IMR-90 (cell line): ENCODE results near the gene SRPK1. TPM values are rescaled to one million over a fixed set of nuclear protein-coding genes. Genes with fewer than 3 reads are reported as not detected.

Experiments used
- ATAC-seq: fragments of 200-7000 bp; cut with Tn5 transposase; 2 replicates; pipeline ENCODE4 v1.9.1; 2020; ENCODE audit warnings: low read depth, mild to moderate bottlenecking, moderate library complexity
- BruUV-seq: library from RNA; stranded (reverse); fragments of 400-500 nt; replicated peaks from 2 replicates; lab custom pipeline; 2021; lab: Mats Ljungman, UMichigan
- CTCF ChIA-PET: fragments of 300-600 bp; formaldehyde crosslinking; extraction: SDS; loops from one replicate; lab custom pipeline; 2021; ENCODE audit warnings: antibody characterized with exemption; lab: Yijun Ruan, JAX
- POLR2A ChIA-PET: fragments of 300-600 bp; sonication (Branson Sonifier 250); formaldehyde crosslinking; loops from one replicate; lab custom pipeline; 2022; ENCODE audit warnings: antibody characterized with exemption; ENCODE audit not compliant: unreplicated experiment; lab: Charles Lee
- DNase-seq: peaks from one replicate; pipeline ENCODE4 v3.0.0; 2013
- H2AFZ ChIP-seq: replicated peaks from 2 replicates; pipeline ENCODE3; 2013; ENCODE audit warnings: low read length, mild to moderate bottlenecking; ENCODE audit not compliant: poor library complexity
- H2AK5ac ChIP-seq: 2 replicates; pipeline ENCODE4 v1.6.1; 2013; ENCODE audit warnings: low read depth, low read length, inconsistent platforms
- H2AK9ac ChIP-seq: replicated peaks from 2 replicates; pipeline ENCODE3; 2013; ENCODE audit warnings: mild to moderate bottlenecking, low read depth, low read length, moderate library complexity; ENCODE audit not compliant: poor library complexity
- H2BK120ac ChIP-seq: 2 replicates; pipeline ENCODE4 v1.6.1; 2013; ENCODE audit warnings: low read depth, low read length, inconsistent platforms
- H2BK15ac ChIP-seq: 3 replicates; pipeline ENCODE4 v1.6.1; 2013; ENCODE audit warnings: low read depth, low read length, inconsistent platforms
- H2BK20ac ChIP-seq: 2 replicates; pipeline ENCODE4 v1.6.1; 2013; ENCODE audit warnings: low read depth, mild to moderate bottlenecking, inconsistent platforms, low read length, moderate library complexity
- H2BK5ac ChIP-seq: 2 replicates; pipeline ENCODE4 v1.6.1; 2013; ENCODE audit warnings: mild to moderate bottlenecking, low read depth, low read length, inconsistent platforms; ENCODE audit not compliant: poor library complexity, severe bottlenecking
- H3K14ac ChIP-seq: replicated peaks from 2 replicates; pipeline ENCODE4 v1.6.1; 2013; ENCODE audit warnings: low read depth, low read length, inconsistent platforms
- H3K18ac ChIP-seq: 2 replicates; pipeline ENCODE4 v1.6.1; 2013; ENCODE audit warnings: low read depth, low read length, control low read depth
- H3K23ac ChIP-seq: 2 replicates; pipeline ENCODE4 v1.6.1; 2013; ENCODE audit warnings: low read depth, low read length, inconsistent platforms
- H3K27ac ChIP-seq: 2 replicates; pipeline ENCODE4 v1.5.1; 2013; ENCODE audit warnings: mild to moderate bottlenecking, control low read depth, low read length; ENCODE audit not compliant: insufficient read depth
- H3K27me3 ChIP-seq: 2 replicates; pipeline ENCODE4 v1.6.1; 2013; ENCODE audit warnings: low read length; ENCODE audit not compliant: control insufficient read depth, insufficient read depth
- H3K36me3 ChIP-seq: 2 replicates; pipeline ENCODE4 v1.6.1; 2013; ENCODE audit warnings: low read length, mixed read lengths; ENCODE audit not compliant: control insufficient read depth, insufficient read depth
- H3K4ac ChIP-seq: 2 replicates; pipeline ENCODE4 v1.6.1; 2013; ENCODE audit warnings: low read depth, low read length, inconsistent platforms
- H3K4me1 ChIP-seq: 2 replicates; pipeline ENCODE4 v1.6.1; 2013; ENCODE audit warnings: low read length, mixed read lengths; ENCODE audit not compliant: control insufficient read depth, insufficient read depth
- H3K4me2 ChIP-seq: 2 replicates; pipeline ENCODE4 v1.6.1; 2013; ENCODE audit warnings: low read depth, mild to moderate bottlenecking, control low read depth, low read length, moderate library complexity
- H3K4me3 ChIP-seq: 2 replicates; pipeline ENCODE4 v1.5.1; 2013; ENCODE audit warnings: low read depth, mild to moderate bottlenecking, control low read depth, low read length, moderate library complexity; ENCODE audit not compliant: insufficient read depth
- H3K56ac ChIP-seq: 2 replicates; pipeline ENCODE4 v1.6.1; 2013; ENCODE audit warnings: low read length, inconsistent platforms; ENCODE audit not compliant: insufficient read depth; ENCODE audit errors: extremely low read depth
- H3K79me1 ChIP-seq, 2 experiments: 2 replicates each; pipeline ENCODE4 v1.6.1; 2013; ENCODE audit warnings: low read length in 2 of 2, inconsistent platforms in 1 of 2, low read depth in 1 of 2
- H3K9ac ChIP-seq: 2 replicates; pipeline ENCODE4 v1.6.1; 2013; ENCODE audit warnings: low read depth, low read length, control low read depth
- H3K9me1 ChIP-seq: 2 replicates; pipeline ENCODE4 v1.6.1; 2013; ENCODE audit warnings: low read length, inconsistent platforms; ENCODE audit not compliant: insufficient read depth
- H3K9me3 ChIP-seq: 2 replicates; pipeline ENCODE4 v1.6.1; 2013; ENCODE audit warnings: low read length; ENCODE audit not compliant: control insufficient read depth, insufficient read depth
- H4K20me1 ChIP-seq: 2 replicates; pipeline ENCODE4 v1.6.1; 2013; ENCODE audit warnings: low read length, inconsistent platforms; ENCODE audit not compliant: insufficient read depth
- H4K5ac ChIP-seq: 2 replicates; pipeline ENCODE4 v1.6.1; 2013; ENCODE audit warnings: mild to moderate bottlenecking, low read depth, low read length, control low read depth
- H4K8ac ChIP-seq, 2 experiments: 2 replicates each; pipeline ENCODE4 v1.6.1; 2013; ENCODE audit warnings: low read depth in 2 of 2, low read length in 2 of 2, control low read depth in 1 of 2, inconsistent platforms in 1 of 2
- H4K91ac ChIP-seq: 2 replicates; pipeline ENCODE4 v1.6.1; 2013; ENCODE audit warnings: low read depth, low read length, inconsistent platforms; ENCODE audit not compliant: insufficient read depth
- BHLHE40 ChIP-seq: fragments of 150-350 bp; IDR thresholded peaks from 2 replicates; pipeline ENCODE4 v1.6.1; 2016; ENCODE audit warnings: mild to moderate bottlenecking, low read depth, low read length
- CEBPB ChIP-seq: IDR thresholded peaks from 2 replicates; pipeline ENCODE4 v1.6.1; 2012; ENCODE audit warnings: low read depth, low read length, improper control_type of control experiment
- CHD1 ChIP-seq: IDR thresholded peaks from 2 replicates; pipeline ENCODE4 v1.6.1; 2012; ENCODE audit warnings: low read depth, low read length, improper control_type of control experiment
- ELK1 ChIP-seq: fragments of 150-350 bp; IDR thresholded peaks from 2 replicates; pipeline ENCODE4 v1.6.1; 2016; ENCODE audit warnings: low read depth, mild to moderate bottlenecking, low read length, moderate library complexity, borderline replicate concordance
- FOS ChIP-seq: fragments of 150-350 bp; IDR thresholded peaks from 2 replicates; pipeline ENCODE4 v1.6.1; 2016; ENCODE audit warnings: low read depth, low read length
- MAFK ChIP-seq: IDR thresholded peaks from 2 replicates; pipeline ENCODE4 v1.6.1; 2012; ENCODE audit warnings: low read depth, low read length, improper control_type of control experiment
- MAZ ChIP-seq: IDR thresholded peaks from 2 replicates; pipeline ENCODE4 v1.6.1; 2012; ENCODE audit warnings: low read depth, mild to moderate bottlenecking, low read length, improper control_type of control experiment, moderate library complexity, borderline replicate concordance
- NFE2L2 ChIP-seq: fragments of 150-350 bp; IDR thresholded peaks from 2 replicates; pipeline ENCODE4 v1.6.1; 2016; ENCODE audit warnings: low read depth, mild to moderate bottlenecking, low read length
- POLR2A ChIP-seq: IDR thresholded peaks from 2 replicates; pipeline ENCODE4 v1.6.1; 2012; ENCODE audit warnings: mild to moderate bottlenecking, low read depth, low read length
- RAD21 ChIP-seq: IDR thresholded peaks from 2 replicates; pipeline ENCODE4 v1.6.1; 2012; ENCODE audit warnings: low read length, improper control_type of control experiment
- RCOR1 ChIP-seq: IDR thresholded peaks from 2 replicates; pipeline ENCODE4 v1.6.1; 2012; ENCODE audit warnings: mild to moderate bottlenecking, low read length, improper control_type of control experiment; ENCODE audit not compliant: insufficient replicate concordance
- RFX5 ChIP-seq: IDR thresholded peaks from 2 replicates; pipeline ENCODE4 v1.8.0; 2012; ENCODE audit warnings: low read depth, mild to moderate bottlenecking, low read length, moderate library complexity
- SMC3 ChIP-seq: fragments of 150-350 bp; IDR thresholded peaks from 2 replicates; pipeline ENCODE4 v1.6.1; 2016; ENCODE audit warnings: low read depth, mild to moderate bottlenecking, antibody characterized with exemption, low read length, moderate library complexity
- WGBS, 2 experiments: methylation state at CpG; one replicate each; pipeline versions ENCODE4 v1.1.5 to v1.1.7; 2013; ENCODE audit warnings: missing lambda C conversion rate in 2 of 2; ENCODE audit not compliant: insufficient read length in 1 of 2; ENCODE audit errors: extremely low coverage in 2 of 2; 5-methylcytosine and 5-hydroxymethylcytosine counted together
- dilution Hi-C: fragments of 300-500 bp; cut with HindIII; formaldehyde crosslinking; loops from one replicate; pipeline ENCODE4 v1.14.3; 2018; ENCODE audit warnings: low sequenced_read_pairs; ENCODE audit not compliant: unreplicated experiment
- in situ Hi-C: fragments of 300-500 bp; cut with MboI; formaldehyde crosslinking; loops from 3 replicates; pipeline ENCODE4 v1.14.3; 2019; ENCODE audit warnings: low sequenced_read_pairs, inconsistent platforms, mixed read lengths
- intact Hi-C: fragments of 100-400 bp; cut with micrococcal nuclease; formaldehyde crosslinking; loops from 2 replicates; pipeline ENCODE4 v1.10.0; 2022
- polyA plus RNA-seq, 3 experiments: library from polyadenylated mRNA; depleted of rRNA; stranded (reverse); fragments of >200 nt; gene quantifications; 2 replicates each; pipeline ENCODE4 v1.2.3, GENCODE V29; 2012; ENCODE audit warnings: low replicate concordance in 1 of 3
- total RNA-seq: library from RNA; depleted of rRNA; stranded (reverse); fragments of >200 nt; gene quantifications from 2 replicates; pipeline ENCODE4 v1.2.3, GENCODE V29; 2012
- TF ChIP-seq, protein P1 (sequence below): conservative IDR thresholded peaks from 2 replicates; pipeline ENCODE4 v1.5.1; 2012; ENCODE audit warnings: mild to moderate bottlenecking, low read depth, low read length, improper control_type of control experiment
- TF ChIP-seq, protein P2 (sequence below): fragments of 150-350 bp; IDR thresholded peaks from 2 replicates; pipeline ENCODE4 v1.6.1; 2017; ENCODE audit warnings: mild to moderate bottlenecking, antibody characterized with exemption, low read length, low read depth

SRPK1 gene
- total and polyA plus RNA-seq, 2 of the 4 experiments (the other 2 are of a cell fraction): 22.5 to 44.6 TPM

- Histone ChIP-seq H2BK5ac (no peak overlapping the region), H3K4me2 (no peak overlapping the region), H4K8ac (no peak overlapping the region), H3K9me3 (peaks cover 2% of the 10 kb centered on the region; the same call in 1 of the 2 replicates), H2BK20ac (no peak overlapping the region), H3K9ac (no peak overlapping the region), H3K4me3 (no peak overlapping the region), H4K20me1 (no peaks in the 10 kb centered on the region), H2BK15ac (no peak overlapping the region), H4K91ac (no peak overlapping the region), H3K27me3 (no peaks in the 10 kb centered on the region), H3K36me3 (peaks cover 7% of the 10 kb centered on the region), H3K18ac (no peak overlapping the region), H2AK9ac (no peak overlapping the region), H2AFZ (no peak overlapping the region), H2AK5ac (no peak overlapping the region), H3K56ac (no peak overlapping the region), H3K4me1 (no peaks in the 10 kb centered on the region), H3K9me1 (no peaks in the 10 kb centered on the region), H3K23ac (no peak overlapping the region), H3K79me1 (peaks cover 9 to 12% of the 10 kb centered on the region in 2 experiments; a peak in 3 of 4 replicates), H4K5ac (no peak overlapping the region), H3K27ac (no peak overlapping the region), H2BK120ac (no peak overlapping the region), H3K4ac (no peak overlapping the region), H3K14ac (no peak overlapping the region)
- in situ Hi-C loops: no loop called here
- dilution Hi-C loops: no loop called here
- POLR2A ChIA-PET: no interaction called here
- CTCF ChIA-PET: no interaction called here
- intact Hi-C loops: no loop called here
- no peak for ATAC-seq
- BruUV-seq: no TSS peak
- no peak for DNase-seq
- no CpG with 5 or more reads among the region's 1 CpG for WGBS, 2 experiments
- TF ChIP-seq MAFK: no peak
- no peak for TF ChIP-seq POLR2A
- TF ChIP-seq BHLHE40: no peak
- TF ChIP-seq NFE2L2: no peak
- TF ChIP-seq CEBPB: no peak
- TF ChIP-seq SMC3: no peak
- no peak for TF ChIP-seq FOS
- no peak for TF ChIP-seq MAZ
- no peak for TF ChIP-seq RCOR1
- TF ChIP-seq RFX5: no peak
- TF ChIP-seq, protein P1, sequence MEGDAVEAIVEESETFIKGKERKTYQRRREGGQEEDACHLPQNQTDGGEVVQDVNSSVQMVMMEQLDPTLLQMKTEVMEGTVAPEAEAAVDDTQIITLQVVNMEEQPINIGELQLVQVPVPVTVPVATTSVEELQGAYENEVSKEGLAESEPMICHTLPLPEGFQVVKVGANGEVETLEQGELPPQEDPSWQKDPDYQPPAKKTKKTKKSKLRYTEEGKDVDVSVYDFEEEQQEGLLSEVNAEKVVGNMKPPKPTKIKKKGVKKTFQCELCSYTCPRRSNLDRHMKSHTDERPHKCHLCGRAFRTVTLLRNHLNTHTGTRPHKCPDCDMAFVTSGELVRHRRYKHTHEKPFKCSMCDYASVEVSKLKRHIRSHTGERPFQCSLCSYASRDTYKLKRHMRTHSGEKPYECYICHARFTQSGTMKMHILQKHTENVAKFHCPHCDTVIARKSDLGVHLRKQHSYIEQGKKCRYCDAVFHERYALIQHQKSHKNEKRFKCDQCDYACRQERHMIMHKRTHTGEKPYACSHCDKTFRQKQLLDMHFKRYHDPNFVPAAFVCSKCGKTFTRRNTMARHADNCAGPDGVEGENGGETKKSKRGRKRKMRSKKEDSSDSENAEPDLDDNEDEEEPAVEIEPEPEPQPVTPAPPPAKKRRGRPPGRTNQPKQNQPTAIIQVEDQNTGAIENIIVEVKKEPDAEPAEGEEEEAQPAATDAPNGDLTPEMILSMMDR: no peak
- TF ChIP-seq CHD1: no peak
- no peak for TF ChIP-seq RAD21
- TF ChIP-seq, protein P2, sequence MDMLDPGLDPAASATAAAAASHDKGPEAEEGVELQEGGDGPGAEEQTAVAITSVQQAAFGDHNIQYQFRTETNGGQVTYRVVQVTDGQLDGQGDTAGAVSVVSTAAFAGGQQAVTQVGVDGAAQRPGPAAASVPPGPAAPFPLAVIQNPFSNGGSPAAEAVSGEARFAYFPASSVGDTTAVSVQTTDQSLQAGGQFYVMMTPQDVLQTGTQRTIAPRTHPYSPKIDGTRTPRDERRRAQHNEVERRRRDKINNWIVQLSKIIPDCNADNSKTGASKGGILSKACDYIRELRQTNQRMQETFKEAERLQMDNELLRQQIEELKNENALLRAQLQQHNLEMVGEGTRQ: no peak
- no peak for TF ChIP-seq ELK1
Observed at GRCh38 chr6:35874730-35875129, 46.2 kb downstream of the SRPK1 start.
